Thyroid gland (tissue), 4 donors: ENCODE measurements around the gene FPR1.

Experiments
- POLR2A ChIP-seq, 2 donors: fragments of 450-650 bp; IDR thresholded peaks; one replicate each; pipeline ENCODE4 v1.6.1; 2017; ENCODE audit warnings: antibody characterized with exemption in 2 of 2, mild to moderate bottlenecking in 2 of 2, moderate library complexity in 1 of 2
- TF ChIP-seq, protein P1 (sequence below), 6 experiments: fragments of 200-600 bp in 3 of 6; fragments of 450-650 bp in 3 of 6; sonication (generic) in 3 of 6; IDR thresholded peaks; one replicate each; pipeline ENCODE4 v1.5.1; 2016 to 2019; ENCODE audit warnings: antibody characterized with exemption in 6 of 6, mild to moderate bottlenecking in 2 of 6, inconsistent platforms in 1 of 6, moderate library complexity in 1 of 6

DNA sequence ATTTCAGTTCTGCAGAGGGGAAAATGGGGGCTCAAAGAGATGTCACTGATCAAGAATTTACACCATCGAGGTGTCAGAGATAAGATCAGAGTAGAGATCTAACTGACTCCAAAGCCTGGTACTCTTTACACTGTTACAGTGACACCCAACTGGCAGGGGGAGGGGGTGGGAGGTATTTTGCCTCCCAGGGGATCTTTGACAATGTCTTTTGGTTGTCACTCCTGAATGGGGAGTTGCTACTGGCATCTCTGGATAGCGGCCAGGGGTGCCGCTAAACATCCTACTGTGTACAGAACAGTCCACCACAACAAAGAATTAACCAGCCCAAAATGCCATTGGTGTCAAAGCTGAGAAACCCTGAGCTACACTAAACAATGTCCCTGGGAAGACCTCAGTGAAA is 46.4 kb upstream of the FPR1 start:
- TF ChIP-seq, protein P1, sequence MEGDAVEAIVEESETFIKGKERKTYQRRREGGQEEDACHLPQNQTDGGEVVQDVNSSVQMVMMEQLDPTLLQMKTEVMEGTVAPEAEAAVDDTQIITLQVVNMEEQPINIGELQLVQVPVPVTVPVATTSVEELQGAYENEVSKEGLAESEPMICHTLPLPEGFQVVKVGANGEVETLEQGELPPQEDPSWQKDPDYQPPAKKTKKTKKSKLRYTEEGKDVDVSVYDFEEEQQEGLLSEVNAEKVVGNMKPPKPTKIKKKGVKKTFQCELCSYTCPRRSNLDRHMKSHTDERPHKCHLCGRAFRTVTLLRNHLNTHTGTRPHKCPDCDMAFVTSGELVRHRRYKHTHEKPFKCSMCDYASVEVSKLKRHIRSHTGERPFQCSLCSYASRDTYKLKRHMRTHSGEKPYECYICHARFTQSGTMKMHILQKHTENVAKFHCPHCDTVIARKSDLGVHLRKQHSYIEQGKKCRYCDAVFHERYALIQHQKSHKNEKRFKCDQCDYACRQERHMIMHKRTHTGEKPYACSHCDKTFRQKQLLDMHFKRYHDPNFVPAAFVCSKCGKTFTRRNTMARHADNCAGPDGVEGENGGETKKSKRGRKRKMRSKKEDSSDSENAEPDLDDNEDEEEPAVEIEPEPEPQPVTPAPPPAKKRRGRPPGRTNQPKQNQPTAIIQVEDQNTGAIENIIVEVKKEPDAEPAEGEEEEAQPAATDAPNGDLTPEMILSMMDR (IDR thresholded peaks at IDR 0.05), result no peak
- no peak for TF ChIP-seq POLR2A (IDR thresholded peaks at IDR 0.05)
